Bronchial epithelial cell (primary cell): ENCODE measurements around the gene NUCB1. TPM values are rescaled to one million over a fixed set of nuclear protein-coding genes. Genes with fewer than 3 reads are reported as not detected.

Experiments used
- DNase-seq: peaks from one replicate; pipeline ENCODE4 v3.0.0-alpha.2; 2010; ENCODE audit warnings: low read depth
- FAIRE-seq: peaks from 2 replicates; lab custom pipeline; 2011; peaks lifted over from hg19 to GRCh38; lab: Jason Lieb, UNC
- H3K27me3 ChIP-seq: 2 replicates; pipeline ENCODE4 v1.5.1; 2011; ENCODE audit warnings: low read length; ENCODE audit not compliant: control insufficient read depth, insufficient read depth
- H3K36me3 ChIP-seq: 2 replicates; pipeline ENCODE4 v1.5.1; 2011; ENCODE audit warnings: low read length; ENCODE audit not compliant: control insufficient read depth, insufficient read depth
- H3K4me3 ChIP-seq: 2 replicates; pipeline ENCODE4 v1.5.1; 2011; ENCODE audit warnings: mild to moderate bottlenecking, low read depth, low read length, control low read depth
- total RNA-seq: library from RNA; depleted of rRNA; stranded (reverse); fragments of >200 nt; gene quantifications from 2 replicates; pipeline ENCODE4 v1.2.1, GENCODE V29; 2014
- TF ChIP-seq, protein P1 (sequence below): IDR thresholded peaks from 2 replicates; pipeline ENCODE4 v1.5.1; 2011; ENCODE audit warnings: mild to moderate bottlenecking, moderate library complexity, low read length, control low read depth, inconsistent platforms; ENCODE audit not compliant: insufficient read depth, severe bottlenecking

The NUCB1 gene
- total RNA-seq, 1 donor from 2014 or later: 88.2 TPM

DNA sequence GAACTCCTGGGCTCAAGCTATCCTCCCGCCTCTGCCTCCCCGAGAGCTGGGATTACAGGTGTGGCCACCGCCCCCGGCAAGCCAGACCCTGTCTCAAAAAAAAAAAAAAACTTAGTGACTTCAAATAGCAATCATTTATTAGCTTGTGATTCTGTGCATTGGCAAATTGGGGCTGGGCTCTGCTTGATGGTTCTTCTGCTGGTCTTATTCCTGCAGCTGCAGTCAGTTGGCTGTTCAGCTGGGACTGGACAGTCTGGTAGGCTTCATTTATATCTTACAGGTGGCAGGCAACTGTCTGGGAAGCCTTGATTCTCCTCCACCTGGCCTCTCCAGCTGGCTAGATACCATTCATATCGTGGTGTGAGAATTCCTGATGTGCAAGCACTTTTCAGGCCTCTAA is 40.8 kb downstream of the NUCB1 start:
- no peak for FAIRE-seq
- no peak for DNase-seq
- Histone ChIP-seq H3K36me3 (no peaks in the 10 kb centered on the region), H3K4me3 (no peak overlapping the region), H3K27me3 (no peaks in the 10 kb centered on the region)
- TF ChIP-seq, protein P1, sequence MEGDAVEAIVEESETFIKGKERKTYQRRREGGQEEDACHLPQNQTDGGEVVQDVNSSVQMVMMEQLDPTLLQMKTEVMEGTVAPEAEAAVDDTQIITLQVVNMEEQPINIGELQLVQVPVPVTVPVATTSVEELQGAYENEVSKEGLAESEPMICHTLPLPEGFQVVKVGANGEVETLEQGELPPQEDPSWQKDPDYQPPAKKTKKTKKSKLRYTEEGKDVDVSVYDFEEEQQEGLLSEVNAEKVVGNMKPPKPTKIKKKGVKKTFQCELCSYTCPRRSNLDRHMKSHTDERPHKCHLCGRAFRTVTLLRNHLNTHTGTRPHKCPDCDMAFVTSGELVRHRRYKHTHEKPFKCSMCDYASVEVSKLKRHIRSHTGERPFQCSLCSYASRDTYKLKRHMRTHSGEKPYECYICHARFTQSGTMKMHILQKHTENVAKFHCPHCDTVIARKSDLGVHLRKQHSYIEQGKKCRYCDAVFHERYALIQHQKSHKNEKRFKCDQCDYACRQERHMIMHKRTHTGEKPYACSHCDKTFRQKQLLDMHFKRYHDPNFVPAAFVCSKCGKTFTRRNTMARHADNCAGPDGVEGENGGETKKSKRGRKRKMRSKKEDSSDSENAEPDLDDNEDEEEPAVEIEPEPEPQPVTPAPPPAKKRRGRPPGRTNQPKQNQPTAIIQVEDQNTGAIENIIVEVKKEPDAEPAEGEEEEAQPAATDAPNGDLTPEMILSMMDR: no peak

DNA sequence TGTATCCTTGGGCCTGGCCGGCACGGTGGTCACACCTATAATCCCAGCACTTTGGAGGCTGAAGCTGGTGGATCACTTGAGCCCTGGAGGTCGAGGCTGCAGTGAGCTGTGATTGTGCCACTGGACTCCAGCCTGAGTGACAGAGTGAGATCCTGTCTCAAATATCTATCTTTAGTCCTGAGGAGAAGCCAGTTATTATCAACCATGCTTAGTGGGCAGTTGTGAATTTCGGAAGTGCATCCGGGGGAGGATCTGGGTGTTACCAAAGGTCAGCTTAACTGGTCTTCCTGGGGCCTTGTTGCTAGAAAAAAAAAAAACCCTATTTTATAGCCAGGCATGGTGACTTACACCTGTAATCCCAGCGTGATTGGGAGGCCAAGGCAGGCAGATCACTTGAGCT is 43.0 kb downstream of the NUCB1 start:
- Histone ChIP-seq H3K36me3 (no peaks in the 10 kb centered on the region), H3K27me3 (no peaks in the 10 kb centered on the region), H3K4me3 (no peak overlapping the region)
- no peak for FAIRE-seq
- TF ChIP-seq, protein P1: no peak
- no peak for DNase-seq

DNA sequence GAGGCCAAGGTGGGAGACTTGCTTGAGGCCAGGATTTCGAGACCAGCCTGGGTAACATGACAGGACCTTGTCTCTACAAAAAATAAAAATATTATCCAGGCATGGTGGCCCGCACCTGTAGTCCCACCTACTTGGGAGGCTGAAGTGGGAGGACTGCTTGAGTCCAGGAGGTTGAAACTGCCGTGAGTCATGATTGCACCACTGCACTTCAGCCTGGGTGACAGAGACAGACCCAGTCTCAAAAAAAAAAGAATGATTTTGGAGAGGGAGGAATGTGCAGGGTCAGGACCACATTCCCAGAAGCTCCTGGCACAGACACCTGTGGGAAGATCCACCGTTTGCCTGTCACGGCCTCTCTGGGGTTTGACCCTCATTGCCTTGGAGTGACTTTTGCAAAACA is 45.3 kb downstream of the NUCB1 start:
- no peak for DNase-seq
- TF ChIP-seq, protein P1: no peak
- FAIRE-seq: no peak

DNA sequence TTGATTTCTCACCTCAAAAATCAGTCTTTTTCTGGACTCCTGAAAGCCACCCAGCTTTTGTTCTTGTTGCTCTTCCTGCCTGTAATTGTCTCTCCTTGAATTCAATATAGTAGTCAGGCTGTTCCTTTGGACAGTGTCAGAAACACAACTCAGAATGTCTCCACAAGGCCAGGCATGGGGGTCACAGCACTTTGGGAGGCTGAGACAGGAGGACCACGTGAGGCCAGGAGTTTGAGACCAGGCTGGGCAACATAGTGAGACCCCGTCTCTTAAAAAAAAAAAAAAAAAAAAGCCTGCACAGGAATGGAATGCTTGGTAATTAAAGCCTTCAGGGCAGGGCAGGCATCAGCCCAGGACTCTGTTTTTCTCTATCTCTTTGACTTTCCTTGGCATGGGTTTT is 45.7 kb downstream of the NUCB1 start:
- H3K36me3 ChIP-seq: no peaks in the 10 kb centered on the region
- DNase-seq (no peak), FAIRE-seq (no peak)
- H3K4me3 ChIP-seq: no peak overlapping the region
- TF ChIP-seq, protein P1: no peak
- H3K27me3 ChIP-seq: no peaks in the 10 kb centered on the region

More for the DNA sequence above, 45.3 kb downstream of the NUCB1 start:
- Histone ChIP-seq H3K27me3 (no peaks in the 10 kb centered on the region), H3K36me3 (no peaks in the 10 kb centered on the region), H3K4me3 (no peak overlapping the region)

DNA sequence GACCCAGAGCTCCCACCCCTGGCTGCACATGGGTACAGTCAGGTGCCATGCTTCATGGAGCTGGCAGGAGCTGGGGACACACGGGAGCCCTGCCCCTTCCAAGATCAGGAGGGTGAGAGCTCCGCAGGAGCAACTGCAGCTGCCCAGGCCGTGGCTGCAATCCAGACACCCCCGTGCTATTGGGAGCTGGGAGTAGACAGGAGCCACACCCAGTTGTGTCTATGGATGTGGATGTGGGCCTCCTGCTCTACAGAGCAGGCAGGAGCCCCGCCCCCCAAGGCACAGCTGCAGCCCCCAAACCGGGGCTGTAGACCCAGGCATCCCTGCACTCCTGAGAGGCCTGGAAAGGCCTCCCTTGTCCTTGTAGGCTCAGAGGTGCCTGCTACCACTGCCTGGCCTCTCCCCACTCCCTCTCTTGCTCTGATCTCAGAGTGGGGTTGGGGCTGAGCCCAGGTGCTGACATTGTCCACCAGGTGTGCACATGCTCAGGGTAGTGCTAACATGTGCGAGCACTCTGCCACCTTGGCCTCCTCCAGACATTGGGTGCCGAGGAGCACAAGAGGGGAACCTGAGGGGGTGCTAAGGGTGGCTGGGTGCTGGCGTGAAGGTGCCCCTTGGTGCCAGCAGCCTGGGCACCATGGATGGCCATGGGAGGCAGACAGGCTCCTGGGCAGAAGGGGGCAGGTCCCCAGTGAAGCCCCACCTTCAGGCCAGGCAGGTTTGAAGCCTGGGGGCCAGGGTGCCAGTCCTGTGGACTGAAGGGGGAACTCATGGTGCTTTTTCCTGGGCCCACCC is 46.5 kb downstream of the NUCB1 start:
- no peaks in the 10 kb centered on the region for H3K27me3 ChIP-seq
- FAIRE-seq (no peak), DNase-seq (no peak)
- no peak overlapping the region for H3K4me3 ChIP-seq
- H3K36me3 ChIP-seq: no peaks in the 10 kb centered on the region
- TF ChIP-seq, protein P1: no peak

- no peak for FAIRE-seq
- H3K27me3 ChIP-seq: no peaks in the 10 kb centered on the region
- TF ChIP-seq, protein P1: no peak
Observed at GRCh38 chr19:48947258-48947542, 47.1 kb downstream of the NUCB1 start.

More at GRCh38 chr19:48947258-48947542, 47.1 kb downstream of the NUCB1 start:
- no peak overlapping the region for H3K4me3 ChIP-seq
- no peak for DNase-seq
- H3K36me3 ChIP-seq: no peaks in the 10 kb centered on the region
